GM12874 (cell line): ENCODE measurements around the gene FBXW10B.

Experiments
- TF ChIP-seq, protein P1 (sequence below): IDR thresholded peaks from 2 replicates; pipeline ENCODE4 v1.5.1; 2011; ENCODE audit warnings: low read depth, mild to moderate bottlenecking, control low read depth, low read length, moderate library complexity; ENCODE audit not compliant: insufficient read depth

FBXW10B gene

DNA sequence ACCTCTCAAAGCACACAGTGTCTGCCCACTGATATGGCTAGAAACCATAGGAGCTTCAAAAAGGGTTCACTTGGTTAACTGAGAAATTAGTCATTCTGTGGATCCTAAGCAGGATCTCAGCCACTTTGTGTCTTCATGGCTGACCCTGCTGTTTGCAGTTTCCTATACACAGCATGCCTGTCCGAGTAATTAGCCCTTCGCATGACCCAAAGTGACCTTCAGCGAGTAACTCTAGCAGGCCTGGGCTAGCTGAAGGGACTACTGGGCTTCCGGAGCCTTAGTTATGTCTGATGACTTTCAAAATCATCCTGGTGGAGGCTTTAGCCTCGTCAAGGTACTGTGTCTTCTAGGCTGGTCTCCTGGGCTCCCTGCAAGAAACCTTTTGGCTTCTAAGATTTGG is 28.9 kb upstream of the FBXW10B start:
- TF ChIP-seq, protein P1, sequence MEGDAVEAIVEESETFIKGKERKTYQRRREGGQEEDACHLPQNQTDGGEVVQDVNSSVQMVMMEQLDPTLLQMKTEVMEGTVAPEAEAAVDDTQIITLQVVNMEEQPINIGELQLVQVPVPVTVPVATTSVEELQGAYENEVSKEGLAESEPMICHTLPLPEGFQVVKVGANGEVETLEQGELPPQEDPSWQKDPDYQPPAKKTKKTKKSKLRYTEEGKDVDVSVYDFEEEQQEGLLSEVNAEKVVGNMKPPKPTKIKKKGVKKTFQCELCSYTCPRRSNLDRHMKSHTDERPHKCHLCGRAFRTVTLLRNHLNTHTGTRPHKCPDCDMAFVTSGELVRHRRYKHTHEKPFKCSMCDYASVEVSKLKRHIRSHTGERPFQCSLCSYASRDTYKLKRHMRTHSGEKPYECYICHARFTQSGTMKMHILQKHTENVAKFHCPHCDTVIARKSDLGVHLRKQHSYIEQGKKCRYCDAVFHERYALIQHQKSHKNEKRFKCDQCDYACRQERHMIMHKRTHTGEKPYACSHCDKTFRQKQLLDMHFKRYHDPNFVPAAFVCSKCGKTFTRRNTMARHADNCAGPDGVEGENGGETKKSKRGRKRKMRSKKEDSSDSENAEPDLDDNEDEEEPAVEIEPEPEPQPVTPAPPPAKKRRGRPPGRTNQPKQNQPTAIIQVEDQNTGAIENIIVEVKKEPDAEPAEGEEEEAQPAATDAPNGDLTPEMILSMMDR, result no peak
